GM12878 (cell line): ENCODE measurements around the gene DLG2. TPM values are rescaled to one million over a fixed set of nuclear protein-coding genes. Genes with fewer than 3 reads are reported as not detected.

Experiments used
- ATAC-seq: fragments of 200-7000 bp; cut with Tn5 transposase; 3 replicates; pipeline ENCODE4 v1.9.1; 2020; ENCODE audit warnings: mild to moderate bottlenecking, moderate library complexity
- BruUV-seq: library from RNA; stranded (reverse); fragments of 400-500 nt; replicated peaks from 2 replicates; lab custom pipeline; 2021; lab: Mats Ljungman, UMichigan
- CTCF ChIA-PET: fragments of 300-600 bp; sonication (Branson Sonifier 250); formaldehyde crosslinking; extraction: SDS; loops from one replicate; lab custom pipeline; 2021; ENCODE audit warnings: inconsistent platforms; lab: Yijun Ruan, JAX
- POLR2A ChIA-PET: fragments of 350-600 bp; formaldehyde crosslinking; extraction: SDS; loops from one replicate; lab custom pipeline; 2021; ENCODE audit warnings: inconsistent platforms; lab: Charles Lee
- RAD21 ChIA-PET: fragments of 300-600 bp; sonication (Branson Sonifier 250); formaldehyde crosslinking; loops from one replicate; lab custom pipeline; 2023; ENCODE audit warnings: antibody characterized with exemption; ENCODE audit not compliant: unreplicated experiment; lab: Charles Lee
- SMC1A ChIA-PET: fragments of 300-600 bp; sonication (Branson Sonifier 250); formaldehyde crosslinking; loops from one replicate; lab custom pipeline; 2023; ENCODE audit not compliant: unreplicated experiment, uncharacterized antibody; lab: Charles Lee
- DNase-seq: peaks from one replicate; pipeline ENCODE4 v3.0.0-alpha.2; 2011; ENCODE audit warnings: low read depth, low spot score
- FAIRE-seq: peaks from 3 replicates; lab custom pipeline; 2011; peaks lifted over from hg19 to GRCh38; lab: Jason Lieb, UNC
- H2AFZ ChIP-seq: 2 replicates; pipeline ENCODE4 v1.6.0; 2011; ENCODE audit warnings: low read depth, low read length, control low read depth; ENCODE audit not compliant: control insufficient read depth
- H3K27ac ChIP-seq: 2 replicates; pipeline ENCODE4 v1.5.1; 2011; ENCODE audit warnings: control low read depth; ENCODE audit not compliant: control insufficient read depth, insufficient read depth
- H3K27me3 ChIP-seq, 2 experiments: replicated peaks in 1 of 2; 2 replicates each; pipeline versions ENCODE4 v1.6.0 to v1.6.1; 2011; ENCODE audit warnings: low read length in 1 of 2; ENCODE audit not compliant: control insufficient read depth in 2 of 2, insufficient read depth in 2 of 2
- H3K36me3 ChIP-seq, 2 experiments: 2 replicates each; pipeline ENCODE4 v1.5.1; 2011; ENCODE audit warnings: low read length in 1 of 2; ENCODE audit not compliant: control insufficient read depth in 2 of 2, insufficient read depth in 2 of 2
- H3K4me1 ChIP-seq: 2 replicates; pipeline ENCODE4 v1.6.1; 2011; ENCODE audit warnings: mild to moderate bottlenecking, low read length, moderate library complexity, mixed read lengths; ENCODE audit not compliant: control insufficient read depth, insufficient read depth
- H3K4me2 ChIP-seq: 2 replicates; pipeline ENCODE4 v1.6.0; 2011; ENCODE audit warnings: control low read depth; ENCODE audit not compliant: control insufficient read depth, insufficient read depth
- H3K4me3 ChIP-seq: fragments of 200-600 bp; sonication (generic); 2 replicates; pipeline ENCODE4 v1.5.1; 2016
- H3K79me2 ChIP-seq: 2 replicates; pipeline ENCODE4 v1.6.0; 2011; ENCODE audit warnings: low read length; ENCODE audit not compliant: control insufficient read depth, insufficient read depth
- H3K9ac ChIP-seq: 2 replicates; pipeline ENCODE4 v1.8.0; 2011; ENCODE audit warnings: low read length, control low read depth, mixed read lengths; ENCODE audit not compliant: control insufficient read depth, insufficient read depth
- H3K9me3 ChIP-seq: replicated peaks from 3 replicates; pipeline ENCODE4 v1.5.1; 2011; ENCODE audit warnings: mild to moderate bottlenecking, low read length; ENCODE audit not compliant: control insufficient read depth, insufficient read depth
- H4K20me1 ChIP-seq: 2 replicates; pipeline ENCODE4 v1.6.0; 2011; ENCODE audit not compliant: control insufficient read depth, insufficient read depth
- ATF2 ChIP-seq: IDR thresholded peaks from 2 replicates; pipeline ENCODE4 v1.6.1; 2012; ENCODE audit warnings: low read length, inconsistent platforms
- CEBPB ChIP-seq, 2 experiments: fragments of 150-350 bp in 1 of 2; IDR thresholded peaks; 2 replicates each; pipeline ENCODE4 v1.6.1; 2012 to 2014; ENCODE audit warnings: low read depth in 2 of 2, low read length in 2 of 2, borderline replicate concordance in 1 of 2, inconsistent platforms in 1 of 2
- EGR1 ChIP-seq, 2 experiments: IDR thresholded peaks; 1 replicate in 1 of 2; 2 replicates in 1 of 2; pipeline ENCODE4 v1.6.1; 2011 to 2012; ENCODE audit warnings: low read depth in 2 of 2, low read length in 2 of 2, borderline replicate concordance in 1 of 2, mild to moderate bottlenecking in 1 of 2, moderate library complexity in 1 of 2
- GATAD2B ChIP-seq: fragments of 450-650 bp; conservative IDR thresholded peaks from 2 replicates; pipeline ENCODE4 v1.6.1; 2017; ENCODE audit warnings: low read depth, mild to moderate bottlenecking, moderate library complexity
- HSF1 ChIP-seq: fragments of 150-350 bp; IDR thresholded peaks from 2 replicates; pipeline ENCODE4 v1.6.1; 2014; ENCODE audit warnings: mild to moderate bottlenecking, low read depth, low read length
- NR2F1 ChIP-seq: fragments of 450-650 bp; conservative IDR thresholded peaks from 2 replicates; pipeline ENCODE4 v1.6.1; 2017; ENCODE audit warnings: mild to moderate bottlenecking
- TARDBP ChIP-seq: IDR thresholded peaks from 2 replicates; pipeline ENCODE4 v1.6.1; 2016; ENCODE audit warnings: borderline replicate concordance
- WGBS: methylation state at CpG from one replicate; pipeline ENCODE4 v1.1.6; 2016; ENCODE audit warnings: low lambda C conversion rate; ENCODE audit not compliant: insufficient replicate concordance, insufficient coverage; ENCODE audit errors: missing lambda C conversion rate; 5-methylcytosine and 5-hydroxymethylcytosine counted together
- in situ Hi-C: fragments of 300-500 bp; cut with MboI; formaldehyde crosslinking; loops from 9 replicates; pipeline ENCODE4 v1.14.3; 2018; ENCODE audit warnings: mixed read lengths
- intact Hi-C: fragments of 100-400 bp; cut with micrococcal nuclease; formaldehyde crosslinking; loops from one replicate; pipeline ENCODE4 v1.14.2; 2022; ENCODE audit not compliant: unreplicated experiment
- polyA plus RNA-seq, 11 experiments: library from polyadenylated mRNA; depleted of rRNA in 4 of 11; unstranded in 6 of 11; stranded (reverse) in 5 of 11; fragments of >200 nt; fragmentation: Nextera tagmentation in 4 of 11; fragmentation: Illumina TruSeq in 1 of 11; extraction: Ambion mirVana in 4 of 11; extraction: Trizol in 1 of 11; gene quantifications; 1 replicate in 1 of 11; 2 replicates in 10 of 11; pipeline versions ENCODE4 v1.2.1 to v1.2.3, GENCODE V29; 2011 to 2016; ENCODE audit warnings: inconsistent platforms in 2 of 11, missing spikeins in 2 of 11, low read depth in 1 of 11
- total RNA-seq, 4 experiments: library from RNA; depleted of rRNA in 3 of 4; stranded (reverse); fragments of >200 nt in 3 of 4; fragmentation: Illumina TruSeq in 1 of 4; extraction: Trizol in 1 of 4; gene quantifications; 2 replicates each; pipeline versions ENCODE4 v1.2.1 to v1.2.3, GENCODE V29; 2013 to 2021

DLG2 gene
- total and polyA plus RNA-seq, 10 of the 15 experiments (the other 5 are each of a cell fraction or from before 2014, with no cell fraction given), result 0.09 to 0.98 (median 0.35) TPM

GRCh38 chr11:84514436-84514835, 1112.7 kb downstream of the DLG2 start:
- H3K27me3 ChIP-seq, result no peaks in the 10 kb centered on the region
- ChIA-PET RAD21 (no interaction called here), CTCF (interaction anchor here (0.9 kb wide), 1 partner anchor 13 kb away, joined by 3 read pairs; no protein-coding TSS in a partner anchor), POLR2A (no interaction called here), SMC1A (no interaction called here)
- no peaks in the 10 kb centered on the region for H4K20me1 ChIP-seq
- intact Hi-C loops, result no loop called here
- H2AFZ ChIP-seq, result no peak overlapping the region
- WGBS, result 0% methylated on average over 1 of the region's 1 CpG
- no peak overlapping the region for H3K4me2 ChIP-seq
- no peaks in the 10 kb centered on the region for H3K9me3 ChIP-seq
- TF ChIP-seq GATAD2B, result no peak
- no peak for TF ChIP-seq NR2F1
- no peak for TF ChIP-seq TARDBP
- TF ChIP-seq ATF2, result no peak
- no peak for TF ChIP-seq CEBPB (IDR thresholded peaks at IDR 0.05; ENCODE audit: borderline replicate concordance in 1 of 2, low read depth in 2 of 2, low read length in 2 of 2)
- TF ChIP-seq HSF1, result no peak
- TF ChIP-seq EGR1 (IDR thresholded peaks at IDR 0.05; ENCODE audit: borderline replicate concordance in 1 of 2, low read depth in 2 of 2, low read length in 2 of 2), result no peak
- DNase-seq (no peak), ATAC-seq (no peak), FAIRE-seq (no peak)
- no peaks in the 10 kb centered on the region for H3K36me3 ChIP-seq
- in situ Hi-C loops, result no loop called here
- no peaks in the 10 kb centered on the region for H3K79me2 ChIP-seq
- H3K9ac ChIP-seq, result no peak overlapping the region
- no peak overlapping the region for H3K27ac ChIP-seq
- H3K4me1 ChIP-seq, result no peaks in the 10 kb centered on the region
- no TSS peak for BruUV-seq
- no peak overlapping the region for H3K4me3 ChIP-seq
